GM12892 (cell line): ENCODE data around the gene LAMA2.

Source experiments
- POLR2A ChIP-seq: IDR thresholded peaks from 2 replicates; pipeline ENCODE4 v1.6.1; 2011; ENCODE audit warnings: low read depth, low read length, control low read depth
- POLR2AphosphoS5 ChIP-seq: IDR thresholded peaks from 2 replicates; pipeline ENCODE4 v1.6.1; 2011; ENCODE audit warnings: low read depth, low read length, control low read depth
- TAF1 ChIP-seq: IDR thresholded peaks from 2 replicates; pipeline ENCODE4 v1.6.1; 2011; ENCODE audit warnings: low read depth, mild to moderate bottlenecking, control low read depth, low read length, borderline replicate concordance

DNA sequence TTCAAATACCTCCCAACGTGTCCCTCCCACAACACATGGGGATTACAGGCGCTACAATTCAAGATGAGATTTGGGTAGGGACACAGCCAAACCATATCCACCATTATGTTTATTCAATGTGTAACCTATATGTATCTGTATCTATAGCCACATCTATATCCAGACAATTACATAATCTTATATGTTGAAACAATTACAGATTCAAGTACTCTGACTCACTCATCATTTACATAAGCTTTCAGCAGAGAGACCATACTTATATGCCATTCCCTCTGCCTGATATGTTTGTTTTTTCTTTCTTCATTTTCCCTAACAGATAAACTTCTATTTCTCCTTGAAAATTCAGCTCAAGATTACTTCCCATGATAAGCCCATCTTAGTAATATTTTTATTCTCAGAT lies 163.6 kb downstream of the LAMA2 start:
- no peak for TF ChIP-seq POLR2AphosphoS5
- TF ChIP-seq POLR2A = no peak
- TF ChIP-seq TAF1 = no peak
